Osteoblast (primary cell): Measurements from ENCODE around the gene RAP1GDS1. TPM values are rescaled to one million over a fixed set of nuclear protein-coding genes. Genes with fewer than 3 reads are reported as not detected.
A peak's percentile ranks its signal among the peaks of the same experiment; 100 is the strongest.

Source experiments
- DNase-seq: peaks from one replicate; pipeline ENCODE4 v3.0.0; 2011; ENCODE audit warnings: low spot score, mixed read lengths; ENCODE audit not compliant: insufficient read length; ENCODE audit errors: missing footprints
- H2AFZ ChIP-seq: 2 replicates; pipeline ENCODE4 v1.6.0; 2011; ENCODE audit warnings: mild to moderate bottlenecking, low read length
- H3K27ac ChIP-seq: 2 replicates; pipeline ENCODE4 v1.5.1; 2011; ENCODE audit warnings: mild to moderate bottlenecking, low read depth, low read length, moderate library complexity
- H3K27me3 ChIP-seq: 2 replicates; pipeline ENCODE4 v1.6.0; 2012; ENCODE audit warnings: mild to moderate bottlenecking, control low read depth, inconsistent platforms, low read length, moderate library complexity; ENCODE audit not compliant: insufficient read depth
- H3K36me3 ChIP-seq: 2 replicates; pipeline ENCODE4 v1.5.1; 2011; ENCODE audit warnings: mild to moderate bottlenecking, low read length, control low read depth, moderate library complexity; ENCODE audit not compliant: insufficient read depth
- H3K4me1 ChIP-seq: 2 replicates; pipeline ENCODE4 v1.5.1; 2011; ENCODE audit warnings: mild to moderate bottlenecking, low read length, control low read depth, moderate library complexity; ENCODE audit not compliant: insufficient read depth
- H3K4me2 ChIP-seq: 2 replicates; pipeline ENCODE4 v1.6.0; 2011; ENCODE audit warnings: mild to moderate bottlenecking, low read length; ENCODE audit not compliant: insufficient read depth
- H3K4me3 ChIP-seq: fragments of 200-600 bp; sonication (generic); 3 replicates; pipeline ENCODE4 v1.5.1; 2012; ENCODE audit warnings: mild to moderate bottlenecking, low read length, inconsistent platforms; ENCODE audit not compliant: insufficient read depth
- H3K79me2 ChIP-seq: 2 replicates; pipeline ENCODE4 v1.6.0; 2012; ENCODE audit warnings: mild to moderate bottlenecking, low read length, control low read depth, inconsistent platforms; ENCODE audit not compliant: insufficient read depth
- H3K9me3 ChIP-seq: 2 replicates; pipeline ENCODE4 v1.5.1; 2011; ENCODE audit warnings: low read depth, low read length, control low read depth
- H4K20me1 ChIP-seq: 2 replicates; pipeline ENCODE4 v1.6.0; 2012; ENCODE audit warnings: mild to moderate bottlenecking, low read length, control low read depth; ENCODE audit not compliant: insufficient read depth
- total RNA-seq: library from RNA; depleted of rRNA; stranded (reverse); fragments of >200 nt; gene quantifications from 2 replicates; pipeline ENCODE4 v1.2.3, GENCODE V29; 2012
- TF ChIP-seq, protein P1 (sequence below): IDR thresholded peaks from 2 replicates; pipeline ENCODE4 v1.5.1; 2011; ENCODE audit warnings: mild to moderate bottlenecking, low read depth, low read length, moderate library complexity; ENCODE audit errors: extremely low read depth

RAP1GDS1 gene
- total RNA-seq, 1 donor = 60.1 TPM

DNA sequence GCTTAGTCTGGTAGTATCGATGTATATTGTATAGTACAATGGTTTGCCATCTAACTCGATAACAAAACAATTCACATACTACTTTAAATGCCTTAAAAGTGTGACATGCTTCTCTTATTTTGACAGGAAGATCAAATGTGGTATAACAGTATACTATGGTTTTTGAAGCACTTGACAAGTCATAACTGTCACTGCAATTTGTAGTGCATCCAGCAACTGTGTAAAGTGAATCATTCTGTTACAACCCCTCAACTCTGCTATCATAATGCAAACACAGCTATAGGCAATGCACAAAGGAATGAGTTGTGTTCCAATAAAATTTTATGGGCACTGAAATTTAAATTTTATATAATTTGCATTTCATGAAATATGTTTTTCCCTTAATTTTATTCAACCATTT is 14.0 kb downstream of the RAP1GDS1 start:
- Histone ChIP-seq H2AFZ (no peak overlapping the region), H4K20me1 (peaks cover 5% of the 10 kb centered on the region), H3K27ac (no peak overlapping the region), H3K4me2 (no peak overlapping the region), H3K4me3 (no peak overlapping the region), H3K79me2 (peaks cover 86% of the 10 kb centered on the region), H3K9me3 (no peaks in the 10 kb centered on the region), H3K27me3 (no peaks in the 10 kb centered on the region), H3K4me1 (no peaks in the 10 kb centered on the region), H3K36me3 (no peaks in the 10 kb centered on the region)
- DNase-seq = no peak
- TF ChIP-seq, protein P1, sequence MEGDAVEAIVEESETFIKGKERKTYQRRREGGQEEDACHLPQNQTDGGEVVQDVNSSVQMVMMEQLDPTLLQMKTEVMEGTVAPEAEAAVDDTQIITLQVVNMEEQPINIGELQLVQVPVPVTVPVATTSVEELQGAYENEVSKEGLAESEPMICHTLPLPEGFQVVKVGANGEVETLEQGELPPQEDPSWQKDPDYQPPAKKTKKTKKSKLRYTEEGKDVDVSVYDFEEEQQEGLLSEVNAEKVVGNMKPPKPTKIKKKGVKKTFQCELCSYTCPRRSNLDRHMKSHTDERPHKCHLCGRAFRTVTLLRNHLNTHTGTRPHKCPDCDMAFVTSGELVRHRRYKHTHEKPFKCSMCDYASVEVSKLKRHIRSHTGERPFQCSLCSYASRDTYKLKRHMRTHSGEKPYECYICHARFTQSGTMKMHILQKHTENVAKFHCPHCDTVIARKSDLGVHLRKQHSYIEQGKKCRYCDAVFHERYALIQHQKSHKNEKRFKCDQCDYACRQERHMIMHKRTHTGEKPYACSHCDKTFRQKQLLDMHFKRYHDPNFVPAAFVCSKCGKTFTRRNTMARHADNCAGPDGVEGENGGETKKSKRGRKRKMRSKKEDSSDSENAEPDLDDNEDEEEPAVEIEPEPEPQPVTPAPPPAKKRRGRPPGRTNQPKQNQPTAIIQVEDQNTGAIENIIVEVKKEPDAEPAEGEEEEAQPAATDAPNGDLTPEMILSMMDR = no peak

DNA sequence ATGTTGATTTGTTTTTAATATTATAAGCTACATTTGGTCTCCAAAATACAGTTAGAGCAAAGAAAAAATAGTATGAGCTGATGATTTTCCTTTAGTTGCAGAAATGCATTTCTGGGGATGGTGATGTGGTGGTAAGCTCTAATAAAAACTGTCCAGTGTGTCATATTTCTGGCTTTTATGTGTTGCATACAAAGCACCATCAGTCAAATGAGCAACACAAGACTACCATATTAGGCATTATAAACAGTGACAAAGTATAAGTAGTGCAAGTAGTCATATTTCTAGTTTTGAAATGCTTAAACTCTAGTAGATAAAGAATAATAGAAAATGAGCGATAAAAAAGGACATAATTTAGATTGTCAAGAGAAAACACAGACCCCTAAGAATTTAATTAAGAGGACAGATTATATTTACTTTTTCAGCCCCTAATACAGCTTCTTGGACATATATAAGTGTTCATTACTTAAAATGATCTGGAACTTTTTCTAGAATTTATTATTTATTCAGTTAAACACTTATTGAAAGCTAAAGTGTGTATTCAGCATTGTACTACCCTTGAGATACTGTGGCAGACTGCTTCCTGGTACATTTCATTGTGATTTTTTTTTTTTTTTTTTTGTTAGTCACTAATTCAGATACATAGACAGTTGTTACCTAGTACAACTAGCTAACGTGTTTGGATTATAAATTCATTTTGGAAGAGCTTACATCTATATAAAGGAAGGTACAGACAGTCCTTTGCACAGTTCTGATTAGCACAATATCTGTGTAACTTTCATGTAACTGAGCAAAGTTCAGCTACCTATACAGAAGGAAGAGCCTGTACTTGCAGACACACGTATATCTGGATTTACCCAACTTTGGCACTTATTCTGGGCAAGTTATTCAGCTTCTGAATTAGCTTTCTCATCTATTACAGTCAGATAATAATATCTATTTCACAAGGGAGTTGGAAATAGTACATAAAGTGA is 22.3 kb downstream of the RAP1GDS1 start:
- Histone ChIP-seq H3K9me3 (no peaks in the 10 kb centered on the region), H3K27ac (peak overlapping the region; percentile 21), H3K4me1 (peaks cover 7% of the 10 kb centered on the region), H3K4me3 (no peak overlapping the region), H4K20me1 (no peaks in the 10 kb centered on the region), H2AFZ (no peak overlapping the region), H3K79me2 (peaks cover 62% of the 10 kb centered on the region), H3K36me3 (no peaks in the 10 kb centered on the region), H3K4me2 (no peak overlapping the region), H3K27me3 (no peaks in the 10 kb centered on the region)
- DNase-seq = no peak
- TF ChIP-seq, protein P1 = no peak

DNA sequence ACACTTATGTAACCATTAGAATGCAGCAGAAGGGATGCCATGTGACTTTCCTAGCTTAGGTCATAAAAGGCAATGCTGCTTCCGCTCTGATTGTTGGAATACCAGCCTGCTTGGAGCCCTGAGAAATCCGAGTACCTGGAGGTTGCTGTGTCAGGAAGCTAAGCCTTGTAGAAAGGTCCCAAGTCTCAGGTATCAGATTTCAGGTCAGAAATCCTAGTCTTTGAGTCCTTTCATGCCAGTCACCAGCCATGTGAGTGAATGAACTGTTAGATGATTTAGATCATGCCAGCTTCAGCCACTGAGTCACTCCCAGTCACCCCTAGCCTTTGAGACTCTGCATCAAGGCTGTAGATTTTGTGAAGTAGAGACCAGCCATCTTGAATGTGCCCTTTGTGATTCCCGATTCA is 23.5 kb downstream of the RAP1GDS1 start:
- TF ChIP-seq, protein P1 = no peak
- H4K20me1 ChIP-seq = no peaks in the 10 kb centered on the region
- no peak for DNase-seq
- H3K36me3 ChIP-seq = no peaks in the 10 kb centered on the region
- H3K27ac ChIP-seq = no peak overlapping the region
- H3K4me2 ChIP-seq = no peak overlapping the region
- H3K79me2 ChIP-seq = peaks cover 68% of the 10 kb centered on the region
- H3K27me3 ChIP-seq = no peaks in the 10 kb centered on the region
- H2AFZ ChIP-seq = no peak overlapping the region
- H3K4me1 ChIP-seq = peaks cover 9% of the 10 kb centered on the region
- H3K9me3 ChIP-seq = no peaks in the 10 kb centered on the region
- H3K4me3 ChIP-seq = no peak overlapping the region

DNA sequence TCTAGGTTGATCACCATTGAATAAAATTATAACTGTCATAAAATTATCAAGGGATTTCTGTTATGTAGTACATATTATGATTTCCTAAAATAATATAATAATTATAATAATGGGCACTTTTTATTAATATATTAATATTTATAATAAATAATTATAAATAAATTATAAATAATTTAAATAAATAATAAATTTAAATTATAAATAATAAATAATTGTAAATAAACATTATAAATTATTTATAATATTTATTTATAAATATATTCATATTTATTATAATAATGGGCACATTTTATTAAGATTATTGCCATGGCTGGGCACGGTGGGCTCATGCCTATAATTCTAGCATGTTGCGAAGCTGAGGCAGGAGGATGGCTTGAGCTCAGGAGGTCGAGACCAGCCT is 24.5 kb downstream of the RAP1GDS1 start:
- DNase-seq = no peak
- TF ChIP-seq, protein P1 = no peak
- H3K4me2 ChIP-seq = no peak overlapping the region
- H2AFZ ChIP-seq = no peak overlapping the region
- H3K36me3 ChIP-seq = no peaks in the 10 kb centered on the region
- H3K79me2 ChIP-seq = peaks cover 76% of the 10 kb centered on the region
- no peak overlapping the region for H3K27ac ChIP-seq
- no peaks in the 10 kb centered on the region for H3K27me3 ChIP-seq
- peaks cover 19% of the 10 kb centered on the region for H3K4me1 ChIP-seq
- H4K20me1 ChIP-seq = no peaks in the 10 kb centered on the region
- H3K9me3 ChIP-seq = no peaks in the 10 kb centered on the region
- no peak overlapping the region for H3K4me3 ChIP-seq
